BJ (cell line): ENCODE measurements around the gene SEMA4C. TPM values are rescaled to one million over a fixed set of nuclear protein-coding genes. Genes with fewer than 3 reads are reported as not detected.

ENCODE experiments used
- CTCF ChIA-PET: fragments of 350-600 bp; formaldehyde crosslinking; extraction: SDS; loops from one replicate; lab custom pipeline; 2021; ENCODE audit warnings: antibody characterized with exemption, inconsistent platforms; lab: Yijun Ruan, JAX
- POLR2A ChIA-PET: fragments of 300-600 bp; sonication (Branson Sonifier 250); formaldehyde crosslinking; extraction: SDS; loops from one replicate; lab custom pipeline; 2021; ENCODE audit warnings: antibody characterized with exemption; lab: Charles Lee
- DNase-seq: peaks from one replicate; pipeline ENCODE4 v3.0.0-alpha.2; 2011; ENCODE audit warnings: low read depth
- H3K27me3 ChIP-seq: 2 replicates; pipeline ENCODE4 v1.6.0; 2011; ENCODE audit warnings: low read length; ENCODE audit not compliant: control insufficient read depth, insufficient read depth
- H3K36me3 ChIP-seq: 2 replicates; pipeline ENCODE4 v1.5.1; 2011; ENCODE audit warnings: low read length; ENCODE audit not compliant: control insufficient read depth, insufficient read depth
- H3K4me3 ChIP-seq: 2 replicates; pipeline ENCODE4 v1.5.1; 2011; ENCODE audit warnings: low read depth, mild to moderate bottlenecking, control low read depth, low read length
- polyA plus RNA-seq: library from polyadenylated mRNA; depleted of rRNA; stranded (reverse); fragments of >200 nt; gene quantifications from 2 replicates; pipeline ENCODE4 v1.2.3, GENCODE V29; 2011
- TF ChIP-seq, protein P1 (sequence below): IDR thresholded peaks from 2 replicates; pipeline ENCODE4 v1.5.1; 2011; ENCODE audit warnings: low read depth, mild to moderate bottlenecking, control low read depth, inconsistent platforms, low read length, moderate library complexity; ENCODE audit not compliant: insufficient read depth

Gene SEMA4C
- polyA plus RNA-seq, 1 experiment: 29.7 TPM

DNA sequence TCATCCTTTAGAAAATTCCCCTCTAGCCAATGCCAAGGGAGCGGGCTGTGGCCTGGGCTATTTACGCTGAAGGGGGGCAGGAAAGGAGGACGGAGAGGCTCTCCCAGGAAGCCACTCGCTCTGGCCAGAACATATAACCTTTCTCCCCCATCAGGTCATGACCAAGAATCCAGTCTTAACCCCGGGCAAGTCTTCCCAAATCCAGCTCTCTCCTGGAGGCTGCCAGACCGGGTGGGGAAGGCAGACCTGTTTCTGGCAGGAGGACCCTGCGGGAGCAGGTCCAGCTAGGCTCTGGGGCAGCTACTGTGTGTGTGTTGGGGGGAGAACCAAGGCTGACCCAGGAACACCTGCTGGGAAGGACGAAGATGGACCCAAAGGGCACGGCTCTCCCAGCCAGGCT lies 13.4 kb upstream of the SEMA4C start:
- Histone ChIP-seq H3K27me3 (peaks cover 3% of the 10 kb centered on the region; the same call in 1 of the 2 replicates), H3K4me3 (no peak overlapping the region), H3K36me3 (no peaks in the 10 kb centered on the region)
- TF ChIP-seq, protein P1, sequence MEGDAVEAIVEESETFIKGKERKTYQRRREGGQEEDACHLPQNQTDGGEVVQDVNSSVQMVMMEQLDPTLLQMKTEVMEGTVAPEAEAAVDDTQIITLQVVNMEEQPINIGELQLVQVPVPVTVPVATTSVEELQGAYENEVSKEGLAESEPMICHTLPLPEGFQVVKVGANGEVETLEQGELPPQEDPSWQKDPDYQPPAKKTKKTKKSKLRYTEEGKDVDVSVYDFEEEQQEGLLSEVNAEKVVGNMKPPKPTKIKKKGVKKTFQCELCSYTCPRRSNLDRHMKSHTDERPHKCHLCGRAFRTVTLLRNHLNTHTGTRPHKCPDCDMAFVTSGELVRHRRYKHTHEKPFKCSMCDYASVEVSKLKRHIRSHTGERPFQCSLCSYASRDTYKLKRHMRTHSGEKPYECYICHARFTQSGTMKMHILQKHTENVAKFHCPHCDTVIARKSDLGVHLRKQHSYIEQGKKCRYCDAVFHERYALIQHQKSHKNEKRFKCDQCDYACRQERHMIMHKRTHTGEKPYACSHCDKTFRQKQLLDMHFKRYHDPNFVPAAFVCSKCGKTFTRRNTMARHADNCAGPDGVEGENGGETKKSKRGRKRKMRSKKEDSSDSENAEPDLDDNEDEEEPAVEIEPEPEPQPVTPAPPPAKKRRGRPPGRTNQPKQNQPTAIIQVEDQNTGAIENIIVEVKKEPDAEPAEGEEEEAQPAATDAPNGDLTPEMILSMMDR: no peak
- POLR2A ChIA-PET: no interaction called here
- no peak for DNase-seq
- CTCF ChIA-PET: no interaction called here

DNA sequence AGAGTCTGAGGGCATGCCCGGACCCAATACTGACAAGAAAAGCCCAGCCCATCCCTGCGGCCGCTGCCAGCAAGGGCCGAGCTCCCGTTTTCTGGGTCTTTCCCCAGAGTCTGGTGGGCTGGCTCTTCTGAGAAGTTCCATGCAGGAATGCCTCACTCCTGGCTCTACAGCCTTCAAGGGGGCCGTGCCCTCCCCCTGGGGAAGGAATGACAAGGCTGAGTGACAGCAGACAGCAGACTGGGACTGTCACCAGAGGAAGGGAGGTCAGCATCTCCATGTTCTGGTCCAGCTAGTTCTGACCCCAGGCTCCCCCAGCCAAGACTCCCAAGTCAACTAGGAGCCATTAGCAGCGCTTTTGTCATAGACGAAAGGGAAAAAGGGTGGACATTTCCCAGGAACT lies 13.0 kb upstream of the SEMA4C start:
- POLR2A ChIA-PET: no interaction called here
- DNase-seq: no peak
- TF ChIP-seq, protein P1: no peak
- CTCF ChIA-PET: interaction anchor here (0.9 kb wide), 1 partner anchor 25 kb away, joined by 3 read pairs; the partner anchor contains the start of gene ANKRD39
- Histone ChIP-seq H3K27me3 (peaks cover 4% of the 10 kb centered on the region; the same call in 1 of the 2 replicates), H3K4me3 (no peak overlapping the region), H3K36me3 (no peaks in the 10 kb centered on the region)

DNA sequence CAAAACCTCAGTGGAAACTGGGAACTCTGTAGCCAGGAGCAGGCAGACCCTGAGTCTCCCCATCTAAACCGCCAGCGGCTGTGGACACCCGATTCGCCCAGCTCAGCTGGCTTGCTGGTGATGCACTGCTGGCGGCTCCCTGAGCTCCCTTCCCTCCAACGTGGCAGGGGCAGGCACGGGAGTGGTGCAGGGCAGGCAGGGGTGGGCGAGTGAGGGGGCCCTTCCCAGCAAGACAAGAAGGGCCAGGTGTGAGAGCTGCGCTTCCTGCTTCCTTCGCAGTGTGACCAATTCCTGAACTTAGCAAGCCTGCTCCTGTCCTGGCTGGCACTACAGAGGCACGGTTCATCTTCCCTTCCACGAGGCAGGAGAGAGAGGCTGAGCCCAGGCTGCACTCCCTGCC lies 12.3 kb upstream of the SEMA4C start:
- TF ChIP-seq, protein P1: no peak
- CTCF ChIA-PET: interaction anchor here (0.9 kb wide), 1 partner anchor 24 kb away, joined by 3 read pairs; the partner anchor contains the start of gene ANKRD39
- Histone ChIP-seq H3K4me3 (no peak overlapping the region), H3K27me3 (peaks cover 5% of the 10 kb centered on the region; the same call in 1 of the 2 replicates), H3K36me3 (no peaks in the 10 kb centered on the region)
- POLR2A ChIA-PET: no interaction called here
- no peak for DNase-seq

DNA sequence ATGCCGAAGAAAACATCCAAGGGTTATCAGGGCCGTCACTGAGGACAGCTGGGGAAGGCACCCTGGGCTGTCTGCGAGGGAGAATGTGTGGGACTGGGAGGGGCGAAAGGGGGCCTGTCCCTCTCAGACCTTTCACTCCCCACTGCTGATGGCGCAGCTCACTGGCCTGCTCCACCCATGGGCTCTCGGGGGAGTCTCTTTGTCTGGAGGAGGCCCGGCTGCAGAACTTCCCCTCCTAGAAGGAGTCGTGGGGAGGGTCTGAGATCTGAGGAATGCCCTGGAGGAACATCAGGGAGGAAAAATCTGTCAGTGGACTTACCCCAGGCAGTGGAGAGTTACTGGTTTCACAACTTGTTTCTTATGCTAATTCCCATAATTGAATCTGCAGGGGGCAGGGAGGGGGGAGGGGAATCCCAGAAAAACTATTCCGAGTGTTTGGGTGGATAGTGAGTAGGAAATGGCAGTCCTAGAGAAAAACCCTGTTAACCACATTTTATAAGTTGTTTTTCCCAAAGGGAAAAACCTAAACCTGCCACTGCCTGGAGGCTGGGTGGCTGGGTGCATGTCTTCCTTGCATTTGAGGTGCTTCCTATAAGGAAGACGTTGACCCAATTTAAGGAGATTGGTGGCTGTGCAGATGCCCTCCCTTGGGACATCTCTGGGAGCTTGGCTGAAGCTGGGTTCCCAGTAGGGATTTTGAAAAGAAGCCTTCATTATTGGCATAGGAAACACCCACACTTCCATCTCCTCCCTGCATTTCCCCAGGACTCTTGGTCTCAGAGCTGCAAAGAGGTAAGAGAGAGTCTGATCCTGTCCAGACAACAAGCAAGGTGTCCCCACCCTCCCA lies 11.7 kb upstream of the SEMA4C start:
- Histone ChIP-seq H3K36me3 (no peaks in the 10 kb centered on the region), H3K27me3 (peaks cover 7% of the 10 kb centered on the region; the same call in 1 of the 2 replicates), H3K4me3 (no peak overlapping the region)
- DNase-seq: no peak
- ChIA-PET POLR2A (no interaction called here), CTCF (interaction anchor here (0.9 kb wide), 1 partner anchor 24 kb away, joined by 3 read pairs; the partner anchor contains the start of gene ANKRD39)
- TF ChIP-seq, protein P1: no peak

DNA sequence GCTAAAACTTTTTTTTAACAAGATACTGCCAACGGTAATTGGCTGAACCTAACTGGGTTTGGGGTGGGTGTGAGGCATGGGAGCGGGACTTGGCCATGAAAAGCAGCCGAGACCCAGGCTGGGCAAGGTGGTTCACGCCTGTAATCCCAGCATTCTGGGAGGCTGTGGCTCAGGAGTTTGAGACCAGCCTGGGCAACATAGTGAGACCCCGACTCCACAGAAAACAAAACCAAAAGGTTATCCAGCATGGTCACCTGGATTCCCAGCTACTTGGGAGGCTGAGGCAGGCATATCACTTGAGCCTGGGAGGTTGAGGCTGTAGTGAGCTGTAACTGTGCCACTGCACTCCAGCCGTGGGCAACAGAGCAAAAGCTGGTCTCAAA lies 11.0 kb upstream of the SEMA4C start:
- Histone ChIP-seq H3K4me3 (no peak overlapping the region), H3K27me3 (peaks cover 7% of the 10 kb centered on the region; the same call in 1 of the 2 replicates), H3K36me3 (no peaks in the 10 kb centered on the region)
- DNase-seq: no peak
- TF ChIP-seq, protein P1: no peak
- ChIA-PET CTCF (no interaction called here), POLR2A (no interaction called here)
